ENCODE measurements around the gene FAM174B.

FAM174B gene

DNA sequence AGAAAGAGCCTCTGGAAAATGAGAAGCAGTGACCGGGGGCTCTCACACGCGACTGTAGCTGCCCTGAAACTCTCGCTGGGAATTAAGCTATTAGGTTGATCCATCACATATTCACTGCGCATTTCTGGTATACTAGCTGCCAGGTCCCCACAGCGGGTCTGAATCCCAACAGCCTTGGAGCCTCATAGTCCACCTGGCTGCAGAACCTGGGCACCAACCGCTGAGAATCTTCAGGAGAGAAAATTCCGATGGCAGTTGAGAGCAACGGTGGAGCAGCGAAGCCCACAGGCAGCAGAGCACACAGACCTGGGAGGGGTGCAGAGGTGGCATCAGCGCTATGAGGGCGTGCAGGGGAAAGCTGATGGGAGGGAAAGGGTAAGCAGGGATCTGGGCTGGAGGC, 75.1 kb downstream of the FAM174B start:
- Histone ChIP-seq H3K4me1 (ENCODE audit: insufficient read depth, low read length, severe bottlenecking) (no peaks in the 10 kb centered on the region), H3K4me3 (ENCODE audit: low read depth, low read length, poor library complexity, severe bottlenecking) (no peak overlapping the region), H3K36me3 (ENCODE audit: insufficient read depth, low read length) (no peaks in the 10 kb centered on the region), H4K20me1 (ENCODE audit: insufficient read depth, low read length) (no peaks in the 10 kb centered on the region), H3K9me2 (ENCODE audit: low read depth, low read length) (no peaks in the 10 kb centered on the region), H3K79me2 (ENCODE audit: insufficient read depth, low read length) (no peaks in the 10 kb centered on the region), H3K9me3 (ENCODE audit: low read length) (0 out of 2 replicates have a peak, but pooled peaks cover 6% of the 10 kb centered on the region), H3K4me2 (ENCODE audit: low read length) (no peak overlapping the region), H3K9ac (ENCODE audit: low read length) (no peak overlapping the region), H2AFZ (ENCODE audit: low read length) (no peak overlapping the region), H3F3A (ENCODE audit: insufficient read depth, low read length) (no peaks in the 10 kb centered on the region), H3K27ac (ENCODE audit: low read depth, low read length, poor library complexity, severe bottlenecking) (no peak overlapping the region), H3K27me3 (ENCODE audit: insufficient read depth, low read length) (peaks cover 9% of the 10 kb centered on the region; the same call in 1 of the 2 replicates)
- no peak for TF ChIP-seq EZH2 (IDR thresholded peaks at IDR 0.05; ENCODE audit: borderline replicate concordance, low read length)
- TF ChIP-seq, protein P1, sequence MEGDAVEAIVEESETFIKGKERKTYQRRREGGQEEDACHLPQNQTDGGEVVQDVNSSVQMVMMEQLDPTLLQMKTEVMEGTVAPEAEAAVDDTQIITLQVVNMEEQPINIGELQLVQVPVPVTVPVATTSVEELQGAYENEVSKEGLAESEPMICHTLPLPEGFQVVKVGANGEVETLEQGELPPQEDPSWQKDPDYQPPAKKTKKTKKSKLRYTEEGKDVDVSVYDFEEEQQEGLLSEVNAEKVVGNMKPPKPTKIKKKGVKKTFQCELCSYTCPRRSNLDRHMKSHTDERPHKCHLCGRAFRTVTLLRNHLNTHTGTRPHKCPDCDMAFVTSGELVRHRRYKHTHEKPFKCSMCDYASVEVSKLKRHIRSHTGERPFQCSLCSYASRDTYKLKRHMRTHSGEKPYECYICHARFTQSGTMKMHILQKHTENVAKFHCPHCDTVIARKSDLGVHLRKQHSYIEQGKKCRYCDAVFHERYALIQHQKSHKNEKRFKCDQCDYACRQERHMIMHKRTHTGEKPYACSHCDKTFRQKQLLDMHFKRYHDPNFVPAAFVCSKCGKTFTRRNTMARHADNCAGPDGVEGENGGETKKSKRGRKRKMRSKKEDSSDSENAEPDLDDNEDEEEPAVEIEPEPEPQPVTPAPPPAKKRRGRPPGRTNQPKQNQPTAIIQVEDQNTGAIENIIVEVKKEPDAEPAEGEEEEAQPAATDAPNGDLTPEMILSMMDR (IDR thresholded peaks at IDR 0.05; ENCODE audit: low read length) = no peak

DNA sequence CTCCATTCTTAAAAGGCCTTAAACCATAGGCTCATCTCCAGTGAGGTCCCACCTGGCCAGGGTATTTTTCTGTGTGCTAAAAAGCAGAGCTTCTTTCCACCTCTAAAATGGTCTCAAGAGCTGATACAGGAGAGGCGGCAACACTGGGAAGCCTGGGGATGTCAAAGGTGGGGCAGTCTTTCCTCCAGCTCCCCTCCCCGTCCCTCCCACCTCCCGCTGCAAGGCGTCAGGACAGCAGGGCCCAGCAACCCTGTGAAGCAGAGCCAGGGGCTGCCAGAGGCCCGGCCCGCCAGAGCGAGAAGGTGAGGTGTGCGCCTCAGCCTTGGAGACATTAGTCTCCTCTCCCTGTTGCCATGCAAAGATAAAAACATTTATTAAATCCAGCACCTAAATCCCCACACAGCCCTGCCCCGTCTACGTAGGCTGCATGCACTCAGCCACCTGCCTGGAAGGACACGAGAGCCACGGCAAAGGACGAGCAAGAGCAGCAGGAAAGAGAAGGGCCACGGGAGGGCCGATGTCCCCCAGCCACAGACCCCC, 75.6 kb downstream of the FAM174B start:
- Histone ChIP-seq H3K4me2 (ENCODE audit: low read length) (no peak overlapping the region), H3K27me3 (ENCODE audit: insufficient read depth, low read length) (peaks cover 10% of the 10 kb centered on the region; the same call in 1 of the 2 replicates)
- TF ChIP-seq, protein P1 (IDR thresholded peaks at IDR 0.05; ENCODE audit: low read length) = no peak
- TF ChIP-seq EZH2 (IDR thresholded peaks at IDR 0.05; ENCODE audit: borderline replicate concordance, low read length) = no peak

DNA sequence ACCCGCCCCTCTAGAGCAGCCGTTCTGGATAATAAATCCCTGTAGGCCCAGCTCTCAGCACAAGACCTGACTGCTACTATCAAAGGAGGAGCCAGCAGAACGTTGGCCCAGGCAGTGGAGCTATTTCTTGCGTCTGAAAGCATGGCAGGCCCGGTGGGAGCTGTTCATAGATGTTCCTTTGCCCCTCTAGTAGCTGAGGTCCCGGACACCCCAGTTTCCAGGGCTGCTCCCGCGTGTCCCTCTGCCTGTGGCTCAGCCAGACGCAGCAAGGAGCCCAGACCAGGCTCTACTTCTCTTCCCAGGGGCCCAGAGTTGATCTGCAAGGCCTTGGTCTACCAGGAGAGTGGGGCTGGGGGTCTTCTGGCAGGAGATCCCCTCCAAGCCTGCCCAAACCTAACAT, 76.1 kb downstream of the FAM174B start:
- Histone ChIP-seq H3K36me3 (ENCODE audit: insufficient read depth, low read length) (no peaks in the 10 kb centered on the region), H3K9me3 (ENCODE audit: low read length) (0 out of 2 replicates have a peak, but pooled peaks cover 6% of the 10 kb centered on the region), H3K4me1 (ENCODE audit: insufficient read depth, low read length, severe bottlenecking) (no peaks in the 10 kb centered on the region), H3K9me2 (ENCODE audit: low read depth, low read length) (no peaks in the 10 kb centered on the region), H3K79me2 (ENCODE audit: insufficient read depth, low read length) (no peaks in the 10 kb centered on the region), H2AFZ (ENCODE audit: low read length) (no peak overlapping the region), H3K4me3 (ENCODE audit: low read depth, low read length, poor library complexity, severe bottlenecking) (no peak overlapping the region), H3K9ac (ENCODE audit: low read length) (no peak overlapping the region), H4K20me1 (ENCODE audit: insufficient read depth, low read length) (no peaks in the 10 kb centered on the region), H3K27ac (ENCODE audit: low read depth, low read length, poor library complexity, severe bottlenecking) (no peak overlapping the region), H3F3A (ENCODE audit: insufficient read depth, low read length) (no peaks in the 10 kb centered on the region), H3K4me2 (ENCODE audit: low read length) (no peak overlapping the region), H3K27me3 (ENCODE audit: insufficient read depth, low read length) (peaks cover 15% of the 10 kb centered on the region; the same call in 1 of the 2 replicates)
- TF ChIP-seq EZH2 (IDR thresholded peaks at IDR 0.05; ENCODE audit: borderline replicate concordance, low read length) = no peak
- TF ChIP-seq, protein P1 (IDR thresholded peaks at IDR 0.05; ENCODE audit: low read length) = no peak

More for the DNA sequence above, 75.6 kb downstream of the FAM174B start:
- Histone ChIP-seq H4K20me1 (ENCODE audit: insufficient read depth, low read length) (no peaks in the 10 kb centered on the region), H3K9me2 (ENCODE audit: low read depth, low read length) (no peaks in the 10 kb centered on the region), H3K4me1 (ENCODE audit: insufficient read depth, low read length, severe bottlenecking) (no peaks in the 10 kb centered on the region), H3K9me3 (ENCODE audit: low read length) (0 out of 2 replicates have a peak, but pooled peaks cover 6% of the 10 kb centered on the region), H3K79me2 (ENCODE audit: insufficient read depth, low read length) (no peaks in the 10 kb centered on the region), H3K36me3 (ENCODE audit: insufficient read depth, low read length) (no peaks in the 10 kb centered on the region), H3F3A (ENCODE audit: insufficient read depth, low read length) (no peaks in the 10 kb centered on the region), H3K9ac (ENCODE audit: low read length) (no peak overlapping the region), H2AFZ (ENCODE audit: low read length) (no peak overlapping the region), H3K4me3 (ENCODE audit: low read depth, low read length, poor library complexity, severe bottlenecking) (no peak overlapping the region), H3K27ac (ENCODE audit: low read depth, low read length, poor library complexity, severe bottlenecking) (no peak overlapping the region)

Data from OCI-LY1 (cell line).